K562 (cell line): ENCODE measurements around the gene PRXL2B. TPM values are rescaled to one million over a fixed set of nuclear protein-coding genes. Genes with fewer than 3 reads are reported as not detected.

Experiments used
- CBFA2T3 ChIP-seq: fragments of 450-650 bp; IDR thresholded peaks from 2 replicates; pipeline ENCODE4 v1.6.1; 2017
- CBX3 ChIP-seq, 2 experiments: IDR thresholded peaks; 1 replicate in 1 of 2; 2 replicates in 1 of 2; pipeline ENCODE4 v1.6.1; 2012; ENCODE audit warnings: inconsistent platforms in 2 of 2, low read length in 2 of 2, borderline replicate concordance in 1 of 2, control low read depth in 1 of 2
- CEBPB ChIP-seq: fragments of 450-650 bp; IDR thresholded peaks from 2 replicates; pipeline ENCODE4 v1.6.1; 2016; ENCODE audit warnings: missing genetic modification characterization, missing compliant biosample characterization
- ELF4 ChIP-seq: fragments of 450-650 bp; formaldehyde crosslinking; IDR thresholded peaks from 2 replicates; pipeline ENCODE4 v1.4.0; 2022; ENCODE audit warnings: missing genetic modification characterization
- ETS1 ChIP-seq: conservative IDR thresholded peaks from 2 replicates; pipeline ENCODE4 v1.6.1; 2011; ENCODE audit warnings: low read depth, mild to moderate bottlenecking, low read length; ENCODE audit not compliant: control insufficient read depth
- HMG20A ChIP-seq: fragments of 450-650 bp; formaldehyde crosslinking; conservative IDR thresholded peaks from 2 replicates; pipeline ENCODE4 v1.4.0; 2020; ENCODE audit warnings: mild to moderate bottlenecking, mixed read lengths
- NFIX ChIP-seq: fragments of 250-450 bp; sonication (Bioruptor Pico); IDR thresholded peaks from 2 replicates; pipeline ENCODE4 v1.4.0; 2020; ENCODE audit warnings: low read depth, mild to moderate bottlenecking, moderate library complexity
- NONO ChIP-seq, 2 experiments: fragments of 200-400 bp in 1 of 2; fragments of 450-650 bp in 1 of 2; formaldehyde crosslinking in 1 of 2; IDR thresholded peaks; 2 replicates each; pipeline ENCODE4 v1.6.1; 2017; ENCODE audit warnings: low read depth in 2 of 2, mild to moderate bottlenecking in 2 of 2, moderate library complexity in 2 of 2, low read length in 1 of 2
- RHOXF2B ChIP-seq: fragments of 250-450 bp; sonication (Bioruptor Pico); conservative IDR thresholded peaks from 2 replicates; pipeline ENCODE4 v1.5.1; 2021
- SAP30 ChIP-seq: fragments of 200-600 bp; sonication (generic); IDR thresholded peaks from 2 replicates; pipeline ENCODE4 v1.6.1; 2012; ENCODE audit warnings: borderline replicate concordance, low read depth, mild to moderate bottlenecking, moderate library complexity, low read length, control low read depth, inconsistent platforms; ENCODE audit not compliant: insufficient read depth, poor library complexity, severe bottlenecking
- ZBED1 ChIP-seq: IDR thresholded peaks from 2 replicates; pipeline ENCODE4 v1.6.1; 2014
- ZBTB12 ChIP-seq: fragments of 250-450 bp; sonication (Bioruptor Pico); IDR thresholded peaks from 2 replicates; pipeline ENCODE4 v1.4.0; 2020
- ZEB2 ChIP-seq: fragments of 450-650 bp; IDR thresholded peaks from 2 replicates; pipeline ENCODE4 v1.6.1; 2016
- ZNF318 ChIP-seq, 2 experiments: fragments of 450-650 bp; IDR thresholded peaks; 2 replicates each; pipeline ENCODE4 v1.6.1; 2016; ENCODE audit warnings: mild to moderate bottlenecking in 2 of 2, borderline replicate concordance in 1 of 2, low read depth in 1 of 2, moderate library complexity in 1 of 2
- polyA plus RNA-seq, 8 experiments: library from polyadenylated mRNA; depleted of rRNA in 4 of 8; stranded (reverse) in 5 of 8; unstranded in 3 of 8; fragments of >200 nt; fragmentation: Nextera tagmentation in 2 of 8; fragmentation: Illumina TruSeq in 1 of 8; extraction: Ambion mirVana in 2 of 8; extraction: Trizol in 1 of 8; gene quantifications; 2 replicates each; pipeline versions ENCODE4 v1.2.1 to v1.2.3, GENCODE V29; 2011 to 2014; ENCODE audit warnings: inconsistent platforms in 1 of 8, missing spikeins in 1 of 8
- total RNA-seq, 7 experiments: library from RNA; depleted of rRNA in 6 of 7; stranded (reverse); fragments of >200 nt in 6 of 7; fragmentation: Illumina TruSeq in 2 of 7; extraction: Trizol in 2 of 7; gene quantifications; 2 replicates each; pipeline versions ENCODE4 v1.2.1 to v1.2.3, GENCODE V29; 2011 to 2021; ENCODE audit warnings: low replicate concordance in 1 of 7
- TF ChIP-seq, protein P1 (sequence below): fragments of 450-650 bp; IDR thresholded peaks from 2 replicates; pipeline ENCODE4 v1.6.1; 2016; ENCODE audit warnings: antibody characterized with exemption

The PRXL2B gene
- total and polyA plus RNA-seq, 9 of the 15 experiments (the other 6 are each of a cell fraction or from before 2014, with no cell fraction given), result 0.99 to 25.3 (median 11.8) TPM

DNA sequence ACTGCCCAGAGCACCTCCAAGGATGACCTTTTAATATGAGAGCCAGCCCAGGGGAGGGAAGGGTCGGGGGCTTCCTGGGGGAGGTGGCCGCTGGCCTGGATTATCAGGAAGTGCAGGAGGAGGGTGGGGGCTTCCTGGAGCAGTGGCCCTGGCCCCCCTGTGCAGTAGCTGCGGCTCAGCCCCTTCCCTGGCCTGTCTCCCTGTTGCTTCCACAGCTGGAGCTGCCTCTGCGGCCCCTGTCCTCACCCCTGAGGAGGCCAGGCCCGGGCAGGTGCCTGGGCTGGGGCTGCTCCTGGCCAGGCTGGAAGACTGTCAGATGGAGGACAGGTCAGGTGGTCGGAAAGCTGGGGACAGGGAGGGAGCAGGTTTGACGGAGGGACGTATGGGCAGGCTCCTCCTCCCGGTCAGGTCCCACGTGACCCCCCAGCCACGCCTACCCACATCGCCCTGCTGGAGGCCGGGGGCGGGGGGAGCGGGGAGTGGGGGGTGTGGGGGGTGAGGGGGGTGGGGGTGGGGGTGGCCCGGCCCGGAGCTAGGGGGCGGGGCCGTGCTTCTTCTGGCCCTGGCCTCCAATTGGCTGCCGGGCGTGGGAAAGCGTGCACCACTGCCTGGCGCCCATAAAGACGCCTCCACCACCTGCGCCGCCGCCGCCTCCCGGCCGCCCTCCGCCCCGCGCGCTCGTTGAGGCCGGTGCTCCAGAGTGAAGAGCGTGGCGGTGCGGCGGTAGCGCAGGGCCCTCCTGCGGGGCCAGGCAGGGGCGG lies 40.6 kb upstream of the PRXL2B start (continued):
- TF ChIP-seq ZBTB12 (CRISPR knock-in tag) (no peak), CBX3 (IDR thresholded peaks at IDR 0.05; ENCODE audit: borderline replicate concordance in 1 of 2, low read length in 2 of 2) (no peak), ZNF318 (IDR thresholded peaks at IDR 0.05; ENCODE audit: borderline replicate concordance in 1 of 2, low read depth in 1 of 2) (no peak), RHOXF2B (CRISPR knock-in tag) (no peak), NONO (IDR thresholded peaks at IDR 0.05; ENCODE audit: low read depth in 2 of 2, low read length in 1 of 2) (no peak; a peak in 2 of 4 replicates), ZBED1 (no peak), ELF4 (no peak), SAP30 (no peak), CEBPB (tag) (no peak), CBFA2T3 (no peak), HMG20A (CRISPR knock-in tag) (no peak), ETS1 (peak; percentile 39; the same call in 1 of the 2 replicates), NFIX (no peak), ZEB2 (no peak)
- TF ChIP-seq, protein P1, sequence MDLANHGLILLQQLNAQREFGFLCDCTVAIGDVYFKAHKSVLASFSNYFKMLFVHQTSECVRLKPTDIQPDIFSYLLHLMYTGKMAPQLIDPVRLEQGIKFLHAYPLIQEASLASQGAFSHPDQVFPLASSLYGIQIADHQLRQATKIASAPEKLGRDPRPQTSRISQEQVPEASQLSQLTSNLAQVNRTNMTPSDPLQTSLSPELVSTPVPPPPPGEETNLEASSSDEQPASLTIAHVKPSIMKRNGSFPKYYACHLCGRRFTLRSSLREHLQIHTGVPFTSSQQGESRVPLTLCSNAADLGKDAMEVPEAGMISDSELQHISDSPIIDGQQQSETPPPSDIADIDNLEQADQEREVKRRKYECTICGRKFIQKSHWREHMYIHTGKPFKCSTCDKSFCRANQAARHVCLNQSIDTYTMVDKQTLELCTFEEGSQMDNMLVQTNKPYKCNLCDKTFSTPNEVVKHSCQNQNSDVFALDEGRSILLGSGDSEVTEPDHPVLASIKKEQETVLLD, result 0 out of 2 replicates have a peak, but pooled peaks have one; percentile 22
